Endothelial cell of umbilical vein (primary cell): Measurements from ENCODE around the gene ING2. TPM values are rescaled to one million over a fixed set of nuclear protein-coding genes. Genes with fewer than 3 reads are reported as not detected.

Experiments
- BruUV-seq: library from RNA; stranded (reverse); fragments of 400-500 nt; replicated peaks from 2 replicates; lab custom pipeline; 2021; lab: Mats Ljungman, UMichigan
- CTCF ChIA-PET: fragments of 300-600, 350-600 bp; sonication (Branson Sonifier 250); formaldehyde crosslinking; loops from one replicate; lab custom pipeline; 2021; ENCODE audit warnings: antibody characterized with exemption, inconsistent platforms; lab: Charles Lee
- POLR2A ChIA-PET: fragments of 300-600, 350-600 bp; sonication (Branson Sonifier 250); formaldehyde crosslinking; loops from one replicate; lab custom pipeline; 2021; ENCODE audit warnings: antibody characterized with exemption, inconsistent platforms; lab: Charles Lee
- DNase-seq: peaks from one replicate; pipeline ENCODE4 v3.0.0-alpha.2; 2011; ENCODE audit warnings: low read depth, low spot score
- FAIRE-seq: peaks from 2 replicates; lab custom pipeline; 2011; peaks lifted over from hg19 to GRCh38; lab: Jason Lieb, UNC
- H2AFZ ChIP-seq: 2 replicates; pipeline ENCODE4 v1.6.0; 2012; ENCODE audit warnings: low read depth, low read length, control low read depth, inconsistent platforms
- H3K27ac ChIP-seq: 2 replicates; pipeline ENCODE4 v1.5.1; 2011; ENCODE audit warnings: low read depth, mild to moderate bottlenecking, control low read depth, low read length, moderate library complexity; ENCODE audit not compliant: insufficient read depth
- H3K27me3 ChIP-seq, 2 experiments: 2 replicates each; pipeline versions ENCODE4 v1.6.0 to v1.6.1; 2011; ENCODE audit warnings: low read length in 2 of 2, mixed read lengths in 1 of 2; ENCODE audit not compliant: control insufficient read depth in 2 of 2, insufficient read depth in 2 of 2
- H3K36me3 ChIP-seq, 2 experiments: 2 replicates in 1 of 2; 3 replicates in 1 of 2; pipeline ENCODE4 v1.5.1; 2011; ENCODE audit warnings: low read length in 2 of 2, mild to moderate bottlenecking in 1 of 2, moderate library complexity in 1 of 2; ENCODE audit not compliant: control insufficient read depth in 2 of 2, insufficient read depth in 2 of 2; ENCODE audit errors: extremely low read depth in 1 of 2
- H3K4me1 ChIP-seq: 3 replicates; pipeline ENCODE4 v1.5.1; 2011; ENCODE audit warnings: mild to moderate bottlenecking, low read length; ENCODE audit not compliant: control insufficient read depth, insufficient read depth; ENCODE audit errors: extremely low read depth
- H3K4me2 ChIP-seq: 2 replicates; pipeline ENCODE4 v1.6.1; 2011; ENCODE audit warnings: low read length, control low read depth, mixed read lengths; ENCODE audit not compliant: insufficient read depth
- H3K4me3 ChIP-seq, 3 experiments: fragments of 200-600 bp in 1 of 3; sonication (generic), shearing (Covaris generic) in 1 of 3; replicated peaks in 1 of 3; 2 replicates each; pipeline ENCODE4 v1.5.1; 2011 to 2016; ENCODE audit warnings: control low read depth in 3 of 3, low read length in 3 of 3, mild to moderate bottlenecking in 2 of 3, inconsistent platforms in 1 of 3, low read depth in 1 of 3, moderate library complexity in 1 of 3; ENCODE audit not compliant: insufficient read depth in 1 of 3
- H3K79me2 ChIP-seq: 2 replicates; pipeline ENCODE4 v1.6.0; 2012; ENCODE audit warnings: low read length, inconsistent platforms; ENCODE audit not compliant: control insufficient read depth, insufficient read depth
- H3K9ac ChIP-seq: replicated peaks from 2 replicates; pipeline ENCODE3; 2011; ENCODE audit warnings: low read length, control low read depth; ENCODE audit not compliant: insufficient read depth; ENCODE audit errors: extremely low read depth
- H3K9me1 ChIP-seq: replicated peaks from 3 replicates; pipeline ENCODE4 v1.6.0; 2011; ENCODE audit warnings: mild to moderate bottlenecking, low read length; ENCODE audit not compliant: control insufficient read depth, insufficient read depth; ENCODE audit errors: extremely low read depth
- H3K9me3 ChIP-seq: replicated peaks from 2 replicates; pipeline ENCODE4 v1.5.1; 2012; ENCODE audit warnings: low read length, inconsistent platforms; ENCODE audit not compliant: control insufficient read depth, insufficient read depth
- H4K20me1 ChIP-seq: replicated peaks from 2 replicates; pipeline ENCODE3; 2011; ENCODE audit warnings: mild to moderate bottlenecking, low read length; ENCODE audit not compliant: control insufficient read depth, insufficient read depth; ENCODE audit errors: extremely low read depth
- CTCF ChIP-seq, 2 donors: IDR thresholded peaks; 1 replicate in 1 of 2; 2 replicates in 1 of 2; pipeline ENCODE4 v1.5.1; 2011; ENCODE audit warnings: low read length in 2 of 2, mild to moderate bottlenecking in 2 of 2, moderate library complexity in 2 of 2, control low read depth in 1 of 2, inconsistent platforms in 1 of 2, low read depth in 1 of 2; ENCODE audit not compliant: insufficient read depth in 1 of 2; ENCODE audit errors: extremely low read depth in 1 of 2
- EZH2 ChIP-seq: IDR thresholded peaks from 2 replicates; pipeline ENCODE4 v1.6.1; 2012; ENCODE audit warnings: borderline replicate concordance, low read depth, mild to moderate bottlenecking, moderate library complexity, low read length, inconsistent platforms; ENCODE audit not compliant: severe bottlenecking
- FOS ChIP-seq: IDR thresholded peaks from 2 replicates; pipeline ENCODE4 v1.6.1; 2011; ENCODE audit warnings: mild to moderate bottlenecking, low read length, moderate library complexity, borderline replicate concordance; ENCODE audit not compliant: insufficient read depth
- GATA2 ChIP-seq: IDR thresholded peaks from 2 replicates; pipeline ENCODE4 v1.7.0; 2011; ENCODE audit warnings: low read depth, mild to moderate bottlenecking, moderate library complexity, mixed read lengths, low read length; ENCODE audit not compliant: insufficient read length, insufficient read depth
- JUN ChIP-seq: IDR thresholded peaks from 2 replicates; pipeline ENCODE4 v1.6.1; 2011; ENCODE audit warnings: borderline replicate concordance, low read depth; ENCODE audit not compliant: insufficient read length, insufficient read depth
- MAX ChIP-seq: IDR thresholded peaks from 2 replicates; pipeline ENCODE4 v1.6.1; 2011; ENCODE audit not compliant: insufficient read depth, insufficient read length
- MYC ChIP-seq: IDR thresholded peaks from one replicate; pipeline ENCODE4 v1.6.1; 2011; ENCODE audit warnings: mild to moderate bottlenecking, low read depth, low read length
- POLR2A ChIP-seq: IDR thresholded peaks from 2 replicates; pipeline ENCODE4 v1.6.1; 2012; ENCODE audit warnings: low read depth, mild to moderate bottlenecking, control low read depth, low read length
- POLR2AphosphoS5 ChIP-seq: IDR thresholded peaks from 2 replicates; pipeline ENCODE4 v1.6.1; 2012; ENCODE audit warnings: low read depth, mild to moderate bottlenecking, control low read depth, low read length, moderate library complexity; ENCODE audit not compliant: insufficient read depth
- dilution Hi-C: fragments of 300-500 bp; cut with MboI; formaldehyde crosslinking; loops from one replicate; pipeline ENCODE4 v1.15.0; 2019; ENCODE audit warnings: low sequenced_read_pairs; ENCODE audit not compliant: extremely low pct_ligation_motif_present
- intact Hi-C: fragments of 100-400 bp; cut with micrococcal nuclease; formaldehyde crosslinking; loops from one replicate; pipeline ENCODE4 v1.10.0; 2022
- polyA plus RNA-seq, 4 experiments: library from polyadenylated mRNA; depleted of rRNA in 3 of 4; stranded (reverse) in 3 of 4; unstranded in 1 of 4; fragments of >200 nt; gene quantifications; 2 replicates each; pipeline versions ENCODE4 v1.2.1 to v1.2.3, GENCODE V29; 2011 to 2012; ENCODE audit warnings: missing spikeins in 1 of 4
- total RNA-seq: library from RNA; stranded (reverse); gene quantifications from 2 replicates; pipeline ENCODE4 v1.2.3, GENCODE V29; 2021

The ING2 gene
- total and polyA plus RNA-seq, 2 donors (not counting 3 experiments of a cell fraction or from before 2014, with no cell fraction given): 2.7 to 8.4 TPM

DNA sequence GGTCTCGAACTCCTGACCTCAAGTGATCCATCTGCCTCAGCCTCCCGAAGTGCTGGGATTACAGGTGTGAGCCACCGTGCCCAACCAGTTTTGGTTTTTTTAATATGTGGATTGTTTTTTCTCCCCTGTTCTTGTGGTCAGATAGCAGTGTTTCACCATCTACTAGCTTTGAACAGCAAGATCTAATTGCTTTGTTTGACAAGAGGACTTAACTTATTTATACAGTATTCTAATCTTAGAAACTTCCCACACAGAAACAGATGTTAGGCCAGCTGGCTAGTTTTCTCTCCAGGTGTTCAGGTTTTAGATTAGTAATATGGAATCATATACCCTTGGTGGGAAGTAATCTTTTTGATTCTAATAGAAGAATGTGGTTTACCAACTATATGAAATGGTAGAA lies 12.9 kb downstream of the ING2 start:
- Histone ChIP-seq H2AFZ (no peak overlapping the region), H3K4me3 (no peak overlapping the region), H4K20me1 (no peaks in the 10 kb centered on the region), H3K4me2 (no peak overlapping the region), H3K9me1 (no peaks in the 10 kb centered on the region), H3K27ac (no peak overlapping the region), H3K36me3 (no peaks in the 10 kb centered on the region), H3K4me1 (no peaks in the 10 kb centered on the region), H3K27me3 (no peaks in the 10 kb centered on the region), H3K9ac (no peak overlapping the region), H3K9me3 (no peaks in the 10 kb centered on the region), H3K79me2 (no peaks in the 10 kb centered on the region)
- BruUV-seq: no TSS peak
- TF ChIP-seq JUN (no peak), MAX (no peak), POLR2A (no peak), FOS (no peak), CTCF (IDR thresholded peaks at IDR 0.05; ENCODE audit: extremely low read depth in 1 of 2, insufficient read depth in 1 of 2, low read depth in 1 of 2, low read length in 2 of 2) (no peak), EZH2 (no peak), MYC (no peak), POLR2AphosphoS5 (no peak), GATA2 (no peak)
- no peak for FAIRE-seq
- ChIA-PET CTCF (no interaction called here), POLR2A (interaction anchor here (0.6 kb wide), 1 partner anchor 20 kb away, joined by 11 read pairs; no protein-coding TSS in a partner anchor)
- dilution Hi-C loops (no loop called here), intact Hi-C loops (no loop called here)
- DNase-seq: no peak
